HG03354 (cell line): ENCODE results near the gene WFDC6.

Source experiments
- ATAC-seq: cut with Tn5 transposase; IDR thresholded peaks from one replicate; pipeline ENCODE4 v1.9.1; 2021; ENCODE audit warnings: mild to moderate bottlenecking; ENCODE audit not compliant: unreplicated experiment, poor library complexity, severe bottlenecking

Gene WFDC6

DNA sequence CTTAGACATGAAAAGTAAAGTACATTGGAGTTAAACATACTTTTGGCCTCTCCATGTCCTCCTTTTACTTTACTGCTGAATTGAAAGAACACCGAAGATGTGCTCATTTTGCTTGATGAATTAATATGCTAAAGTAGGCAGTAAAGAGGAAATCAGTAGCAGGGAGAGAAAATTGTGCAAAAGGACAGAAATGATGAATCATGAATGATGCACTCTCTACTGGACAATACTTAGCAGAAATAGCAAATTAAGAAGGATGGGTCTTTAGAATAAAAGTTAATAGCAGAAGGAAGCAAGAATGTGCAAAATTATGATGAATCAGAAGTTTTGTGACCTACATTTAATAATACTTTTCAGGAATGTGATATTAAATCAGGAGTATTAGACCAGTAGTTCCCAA is 15.5 kb downstream of the WFDC6 start:
- ATAC-seq = no peak

- no peak for ATAC-seq
Observed at GRCh38 chr20:45518282-45518681, 21.0 kb downstream of the WFDC6 start.

DNA sequence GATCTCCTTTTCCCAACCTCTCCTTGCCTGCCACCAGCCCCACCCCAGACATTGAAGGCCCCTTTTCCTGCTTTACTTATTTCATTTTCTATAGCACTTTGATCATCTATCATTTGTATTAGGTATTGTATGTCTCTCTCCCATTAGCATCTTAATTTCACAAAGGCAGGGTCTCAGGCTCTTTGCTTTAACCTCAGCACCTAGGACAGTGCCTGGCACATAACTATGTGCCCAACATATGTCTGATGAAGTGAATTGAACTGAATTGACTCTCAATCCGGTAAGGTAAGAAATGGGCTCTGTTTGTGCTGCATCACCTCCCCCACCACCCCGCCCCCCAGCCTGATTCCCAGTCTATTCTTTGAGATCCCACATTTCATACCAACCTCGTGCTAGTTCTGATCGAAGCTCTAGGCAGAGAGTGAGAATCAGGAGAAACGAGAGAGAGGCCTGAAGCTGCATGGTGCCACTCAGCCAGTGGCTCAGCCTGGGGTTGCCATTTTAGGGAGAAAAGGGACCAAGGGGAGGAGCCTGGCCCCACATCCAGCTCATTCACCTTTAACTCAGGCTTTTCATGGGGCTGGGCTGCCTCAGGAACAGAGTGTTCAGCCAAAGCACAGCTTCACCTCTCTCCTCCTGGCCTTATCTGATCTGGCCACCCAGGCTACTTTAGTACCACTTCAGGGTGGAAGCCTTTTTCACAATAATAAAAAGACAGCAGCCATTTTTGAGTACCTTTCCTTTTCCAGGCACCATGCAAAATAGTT is 24.0 kb downstream of the WFDC6 start, which contains the start of gene SPINT3:
Gene SPINT3 (minus strand): TSS at position 476 of the 767 bp plus-strand sequence. CDS start 14 bp downstream, at position 462.
- ATAC-seq = no peak

DNA sequence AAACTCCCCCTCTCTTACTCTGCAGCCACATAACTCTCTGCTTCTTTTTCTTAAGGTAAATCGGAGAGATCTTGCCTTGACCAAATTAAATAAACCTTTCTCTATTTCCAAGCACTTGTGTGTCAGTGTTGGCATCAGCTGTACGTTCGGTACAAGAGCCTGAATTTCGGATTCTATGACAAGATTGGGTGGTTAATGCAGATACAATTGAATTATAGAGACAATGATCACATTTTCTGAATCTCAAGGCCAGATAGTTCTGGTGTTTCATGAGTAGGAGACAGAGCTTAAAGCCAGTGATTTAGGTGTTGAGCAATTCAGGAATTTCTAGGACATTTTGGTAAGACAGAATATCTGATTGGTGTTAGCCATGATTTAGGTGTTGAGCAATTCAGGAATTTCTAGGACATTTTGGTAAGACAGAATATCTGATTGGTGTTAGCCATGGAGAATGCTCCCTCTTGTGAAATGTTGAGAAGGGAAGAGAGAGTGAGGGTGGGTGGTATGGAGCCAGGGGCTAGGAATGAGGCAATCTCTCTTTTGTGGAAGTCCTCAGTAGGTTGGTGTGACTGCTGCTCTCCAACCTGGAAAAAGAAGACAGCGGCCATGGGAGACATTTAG is 28.9 kb downstream of the WFDC6 start:
- no peak for ATAC-seq

DNA sequence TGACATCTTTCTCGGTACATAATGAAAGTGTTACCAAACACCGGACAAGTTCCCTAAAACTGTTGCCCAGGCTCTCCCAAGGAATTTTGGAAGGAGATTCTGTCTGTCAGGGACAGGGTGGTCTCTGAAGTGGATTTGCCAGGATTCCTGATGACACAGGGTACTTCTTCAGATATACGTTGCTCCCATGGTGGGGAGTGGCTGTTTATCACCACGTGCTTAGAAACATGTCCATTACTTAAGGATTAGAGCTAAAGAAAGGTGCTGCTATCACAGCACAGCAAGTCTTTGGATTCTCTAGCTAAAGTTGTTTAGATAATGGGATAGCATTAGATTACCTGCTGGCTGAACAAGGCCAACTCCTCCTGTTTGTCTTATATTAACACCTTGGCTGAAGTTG is 30.2 kb downstream of the WFDC6 start:
- no peak for ATAC-seq

DNA sequence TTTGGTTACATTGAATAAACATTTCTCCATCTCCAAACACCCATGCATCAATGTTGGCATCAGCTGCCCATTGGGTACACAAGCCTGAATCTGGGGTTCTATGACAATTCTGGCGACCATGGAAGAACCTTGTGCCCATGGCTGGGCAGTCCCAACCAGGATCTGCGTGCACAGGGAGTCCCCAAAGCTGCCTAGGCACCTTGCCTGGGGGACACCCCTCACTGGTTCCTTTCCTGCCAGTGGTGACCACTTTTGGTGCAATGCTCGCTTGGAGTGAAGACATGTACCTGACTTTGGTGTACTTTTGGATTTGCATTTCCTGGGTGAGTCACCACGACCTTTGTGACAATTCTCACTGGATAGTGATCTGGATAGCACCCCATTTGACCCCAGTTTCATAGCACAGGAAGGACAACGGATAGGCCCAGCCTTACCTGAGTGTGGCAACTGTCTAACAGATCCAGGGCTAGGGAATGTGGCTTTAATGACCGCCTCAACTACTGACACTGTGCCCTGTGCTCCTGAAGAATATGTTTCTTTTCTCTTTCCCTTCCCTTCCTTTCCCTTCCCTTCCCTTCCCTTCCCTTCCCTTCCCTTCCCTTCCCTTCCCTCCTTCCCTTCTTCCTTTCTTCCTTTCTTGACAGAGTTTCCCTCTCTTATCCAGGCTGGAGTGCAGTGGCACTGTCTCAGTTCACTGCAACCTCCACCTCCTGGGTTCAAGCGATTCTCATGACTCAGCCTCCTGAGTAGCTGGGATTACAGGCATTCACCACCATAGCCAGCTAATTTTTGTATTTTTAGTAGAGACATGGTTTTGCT is 31.0 kb downstream of the WFDC6 start:
- no peak for ATAC-seq

GRCh38 chr20:45507011-45507820 is 32.1 kb downstream of the WFDC6 start:
- no peak for ATAC-seq

GRCh38 chr20:45506398-45506797 is 32.9 kb downstream of the WFDC6 start:
- no peak for ATAC-seq

DNA sequence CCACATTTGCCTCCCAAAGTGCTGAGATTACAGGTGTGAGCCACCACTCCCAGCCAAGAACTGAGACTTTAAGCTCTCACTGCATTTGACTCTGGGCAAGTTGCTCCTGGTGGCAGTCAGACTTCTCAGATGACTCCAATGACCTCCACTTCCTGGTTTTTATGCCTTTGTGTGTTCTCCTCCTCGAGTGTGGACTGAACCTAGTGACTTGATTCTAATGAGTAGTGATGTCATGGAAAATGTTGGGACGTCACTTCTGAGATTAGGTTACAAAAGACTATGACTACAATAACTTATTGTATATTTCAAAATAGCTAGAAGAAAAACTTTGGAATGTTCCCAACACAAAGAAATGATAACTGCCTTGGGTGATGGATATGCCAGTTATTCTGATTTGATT is 35.9 kb downstream of the WFDC6 start:
- ATAC-seq = no peak

- no peak for ATAC-seq
Observed at GRCh38 chr20:45502561-45502960, 36.7 kb downstream of the WFDC6 start.

DNA sequence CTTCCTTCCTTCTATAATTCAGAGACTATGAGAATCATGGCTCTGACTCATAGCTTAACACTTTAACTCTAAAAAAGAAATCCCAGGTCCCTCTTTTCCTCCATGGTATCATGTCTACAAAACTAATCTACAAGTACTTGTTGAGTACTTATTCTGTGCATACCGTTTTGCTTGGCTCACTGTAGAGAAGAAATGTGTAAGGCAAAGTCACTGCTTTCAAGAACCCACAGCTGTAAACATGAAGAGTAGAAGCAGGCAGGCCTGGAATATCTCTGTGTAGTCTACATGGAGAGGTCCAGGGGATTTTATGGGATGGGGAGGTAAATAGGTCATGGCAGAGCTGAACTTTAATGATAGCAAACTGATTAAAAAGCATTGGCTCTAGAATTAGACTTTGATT is 37.7 kb downstream of the WFDC6 start:
- no peak for ATAC-seq

DNA sequence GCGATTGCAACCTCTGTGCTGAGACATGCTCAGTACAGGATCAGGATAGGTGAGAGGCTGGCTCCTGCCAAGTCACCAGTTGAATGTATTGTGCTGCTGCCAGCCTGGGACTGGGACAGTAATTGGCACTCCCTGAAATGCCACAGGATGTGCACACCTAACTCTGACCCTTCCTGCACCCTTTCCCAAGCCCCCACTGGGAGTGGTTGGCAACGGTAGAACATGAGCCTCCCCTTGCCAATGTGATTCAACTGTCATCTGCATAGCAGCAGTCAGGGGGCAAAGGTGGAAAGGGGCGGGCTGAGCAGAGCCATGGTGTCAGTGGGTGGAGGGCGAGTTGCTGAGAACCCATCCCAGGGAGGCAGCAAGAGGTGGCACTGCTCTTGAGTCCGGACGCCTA is 39.3 kb downstream of the WFDC6 start:
- no peak for ATAC-seq

- no peak for ATAC-seq
Observed at GRCh38 chr20:45497971-45498494, 41.2 kb downstream of the WFDC6 start.

DNA sequence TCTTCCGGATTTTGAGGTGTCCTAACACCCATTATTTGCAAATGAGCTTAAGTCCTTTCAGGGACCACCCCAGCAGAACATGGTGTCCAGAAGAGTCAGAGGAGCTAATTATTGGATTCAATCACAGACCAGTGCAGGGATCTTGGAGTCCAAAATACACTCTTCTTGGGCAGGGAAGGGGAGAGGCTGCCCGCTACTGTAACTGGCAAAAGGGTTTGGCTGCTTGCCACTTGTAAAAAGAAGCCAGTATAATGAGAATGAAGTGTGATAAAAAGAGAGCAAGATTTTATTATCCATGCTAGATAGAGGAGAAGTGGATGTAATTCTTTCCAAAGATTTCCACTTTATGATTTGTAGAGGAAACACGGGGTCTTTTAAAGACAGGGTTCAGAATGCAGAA is 43.1 kb downstream of the WFDC6 start:
- ATAC-seq = no peak

DNA sequence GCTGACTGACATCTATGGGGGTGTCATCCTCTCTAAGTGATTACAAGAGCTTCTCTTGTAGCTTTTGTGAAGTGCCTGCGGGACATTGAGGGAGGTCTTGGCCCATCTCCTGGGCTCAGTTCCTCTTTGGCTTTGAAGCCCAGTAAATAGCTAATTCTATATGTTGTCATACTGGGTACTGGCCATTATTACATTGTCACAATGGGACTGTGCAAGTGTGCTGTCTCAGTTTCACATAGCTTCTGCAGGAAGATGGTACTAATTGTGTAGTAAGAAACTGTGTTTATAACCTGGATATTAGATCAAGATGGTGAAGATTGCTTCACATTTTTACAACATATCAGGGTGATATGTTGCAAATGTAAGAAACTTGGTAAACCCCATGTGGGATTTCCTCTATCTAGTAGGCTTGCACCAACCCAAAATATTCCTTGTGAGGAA is 43.8 kb downstream of the WFDC6 start:
- no peak for ATAC-seq

DNA sequence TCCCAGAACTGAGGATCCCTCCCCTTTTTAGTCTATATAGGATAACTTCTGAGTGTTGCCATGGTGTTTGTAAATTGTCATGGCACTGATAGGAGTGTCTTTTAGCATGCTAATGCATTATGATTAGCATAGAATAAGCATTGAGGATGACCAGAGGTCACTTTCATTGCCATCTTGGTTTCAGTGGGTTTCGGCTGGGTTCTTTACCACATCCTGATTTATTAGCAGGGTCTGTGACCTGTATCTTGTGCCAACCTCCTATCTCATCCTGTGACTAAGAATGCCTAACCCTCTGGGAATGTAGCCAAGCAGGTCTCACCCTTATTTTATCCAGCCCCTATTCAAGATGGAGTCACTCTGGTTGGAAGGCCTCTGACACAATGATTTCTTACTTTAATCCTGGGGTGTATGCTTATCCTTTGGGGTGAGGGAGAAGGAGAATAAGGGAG is 50.2 kb downstream of the WFDC6 start:
- no peak for ATAC-seq

DNA sequence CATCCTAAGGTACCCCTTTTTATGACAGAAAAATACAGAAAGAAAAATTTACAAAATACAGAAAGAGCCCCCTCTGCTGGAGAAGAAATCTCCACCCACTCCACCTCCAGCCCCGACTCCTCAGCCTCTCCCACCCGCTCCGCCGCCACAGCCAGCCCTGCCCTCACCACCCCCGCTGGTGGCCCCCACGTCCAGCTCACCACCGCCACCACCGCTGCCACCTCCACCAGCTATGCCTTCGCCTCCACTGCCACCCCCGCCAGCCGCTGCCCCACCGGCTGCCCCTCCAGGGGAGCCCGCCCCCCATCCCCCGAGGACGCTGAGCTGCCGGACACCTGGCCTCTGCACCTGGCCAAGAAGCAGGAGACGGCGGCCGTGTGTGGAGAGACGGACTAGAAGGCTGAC is 52.0 kb downstream of the WFDC6 start:
- no peak for ATAC-seq

DNA sequence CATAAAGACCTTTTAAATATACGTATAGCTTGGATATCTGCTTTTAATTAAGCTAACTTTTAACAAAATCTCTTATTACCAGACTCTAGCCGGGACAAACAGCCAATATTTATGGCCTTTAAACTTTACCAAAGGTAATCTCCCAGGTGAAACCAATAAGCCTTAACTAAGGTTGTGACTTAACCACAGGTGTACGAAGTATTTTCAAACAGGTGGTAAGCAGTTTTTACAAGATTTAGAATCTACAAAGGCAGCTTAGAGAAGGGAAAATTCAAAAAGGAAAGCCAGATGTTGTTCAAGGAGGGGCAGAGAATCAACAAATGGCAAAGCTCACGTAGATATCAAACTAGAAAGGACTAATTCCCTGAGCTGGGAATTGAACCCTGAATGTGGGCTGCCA is 53.9 kb downstream of the WFDC6 start:
- ATAC-seq = no peak

GRCh38 chr20:45484676-45485075 is 54.6 kb downstream of the WFDC6 start:
- ATAC-seq = no peak
